GM13977 (cell line): ENCODE measurements around the gene HP1BP3.

Experiments
- DNase-seq: peaks from one replicate; pipeline ENCODE4 v3.0.0; 2012; ENCODE audit warnings: low spot score
- CTCF ChIP-seq: IDR thresholded peaks from 2 replicates; pipeline ENCODE4 v1.5.1; 2012; ENCODE audit warnings: mild to moderate bottlenecking, control low read depth; ENCODE audit not compliant: insufficient read depth; ENCODE audit errors: extremely low read depth, missing control alignments
- in situ Hi-C: fragments of 300-500 bp; cut with MboI; formaldehyde crosslinking; loops from one replicate; pipeline ENCODE4 v1.12.0; 2022; ENCODE audit warnings: low sequenced_read_pairs, low pct_unique_long_range_greater_than_20kb, mixed read lengths, inconsistent platforms; ENCODE audit not compliant: unreplicated experiment

The HP1BP3 gene

GRCh38 chr1:20702416-20702815, 84.7 kb downstream of the HP1BP3 start:
- DNase-seq: no peak
- in situ Hi-C loops: no loop called here
- peak; percentile 22 for TF ChIP-seq CTCF

- in situ Hi-C loops: no loop called here
Measured at GRCh38 chr1:20701847-20702246, 85.3 kb downstream of the HP1BP3 start.

GRCh38 chr1:20701446-20701845, 85.7 kb downstream of the HP1BP3 start:
- TF ChIP-seq CTCF: no peak
- in situ Hi-C loops: no loop called here
- DNase-seq: no peak

More at GRCh38 chr1:20701847-20702246, 85.3 kb downstream of the HP1BP3 start:
- DNase-seq: no peak
- no peak for TF ChIP-seq CTCF

DNA sequence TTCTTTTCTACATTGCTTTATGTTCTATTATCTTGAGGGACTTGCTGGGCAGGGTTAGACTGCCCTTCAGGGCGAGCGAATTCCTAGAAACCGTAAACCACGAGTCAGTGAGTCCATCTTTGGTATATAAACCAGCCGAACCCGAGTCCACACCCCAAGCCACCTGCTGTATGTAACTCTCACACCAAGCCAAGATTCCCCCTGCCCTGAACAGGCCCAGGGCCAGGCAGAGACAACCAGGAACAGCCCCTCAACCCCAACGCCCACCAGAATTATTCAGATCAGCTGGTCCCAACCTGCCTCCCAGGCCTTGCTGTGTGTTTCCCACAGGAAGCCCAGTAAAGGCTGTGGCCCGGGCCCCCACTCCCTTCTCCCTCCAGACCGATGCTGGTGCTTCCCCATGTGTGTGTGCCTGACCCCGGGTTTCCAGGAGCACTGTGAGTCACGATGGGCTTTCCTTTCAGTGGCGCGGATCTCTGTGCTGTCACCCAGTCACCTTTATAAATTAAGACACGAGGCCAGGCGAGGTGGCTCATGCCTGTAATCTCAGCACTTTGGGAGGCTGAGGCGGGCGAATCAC, 86.4 kb downstream of the HP1BP3 start:
- in situ Hi-C loops: no loop called here
- DNase-seq: no peak
- no peak for TF ChIP-seq CTCF

- in situ Hi-C loops: loop anchor here (10.0 kb wide), 1 partner anchor 495 kb away; no protein-coding TSS in a partner anchor
- DNase-seq: no peak
Measured at GRCh38 chr1:20699558-20699957, 87.5 kb downstream of the HP1BP3 start.

GRCh38 chr1:20698195-20698910, 88.8 kb downstream of the HP1BP3 start:
- in situ Hi-C loops: loop anchor here (10.0 kb wide), 1 partner anchor 496 kb away; no protein-coding TSS in a partner anchor
- no peak for TF ChIP-seq CTCF

More at GRCh38 chr1:20699558-20699957, 87.5 kb downstream of the HP1BP3 start:
- no peak for TF ChIP-seq CTCF

More at GRCh38 chr1:20698195-20698910, 88.8 kb downstream of the HP1BP3 start:
- DNase-seq: no peak
